Left forelimb (tissue), 1 donor: ENCODE measurements around the gene ZNF232.
A peak's percentile ranks its signal among the peaks of the same experiment; 100 is the strongest.
"Not testable (repeated sequence)": the region's sequence is repeated elsewhere in the genome, so short reads cannot be mapped to it uniquely, and the experiment has no call there.

ENCODE experiments used
- DNase-seq: peaks from one replicate; pipeline ENCODE4 v3.0.0-alpha.2; 2018; ENCODE audit warnings: low spot score

The ZNF232 gene

GRCh38 chr17:5097101-5097834 lies 14.4 kb downstream of the ZNF232 start:
- DNase-seq: peak; percentile 86

GRCh38 chr17:5096731-5097100 lies 15.0 kb downstream of the ZNF232 start:
- no peak for DNase-seq

- no peak for DNase-seq
Measured at GRCh38 chr17:5092218-5093010, 19.3 kb downstream of the ZNF232 start.

- DNase-seq: no peak
Measured at GRCh38 chr17:5080591-5080990, 31.1 kb downstream of the ZNF232 start.

DNA sequence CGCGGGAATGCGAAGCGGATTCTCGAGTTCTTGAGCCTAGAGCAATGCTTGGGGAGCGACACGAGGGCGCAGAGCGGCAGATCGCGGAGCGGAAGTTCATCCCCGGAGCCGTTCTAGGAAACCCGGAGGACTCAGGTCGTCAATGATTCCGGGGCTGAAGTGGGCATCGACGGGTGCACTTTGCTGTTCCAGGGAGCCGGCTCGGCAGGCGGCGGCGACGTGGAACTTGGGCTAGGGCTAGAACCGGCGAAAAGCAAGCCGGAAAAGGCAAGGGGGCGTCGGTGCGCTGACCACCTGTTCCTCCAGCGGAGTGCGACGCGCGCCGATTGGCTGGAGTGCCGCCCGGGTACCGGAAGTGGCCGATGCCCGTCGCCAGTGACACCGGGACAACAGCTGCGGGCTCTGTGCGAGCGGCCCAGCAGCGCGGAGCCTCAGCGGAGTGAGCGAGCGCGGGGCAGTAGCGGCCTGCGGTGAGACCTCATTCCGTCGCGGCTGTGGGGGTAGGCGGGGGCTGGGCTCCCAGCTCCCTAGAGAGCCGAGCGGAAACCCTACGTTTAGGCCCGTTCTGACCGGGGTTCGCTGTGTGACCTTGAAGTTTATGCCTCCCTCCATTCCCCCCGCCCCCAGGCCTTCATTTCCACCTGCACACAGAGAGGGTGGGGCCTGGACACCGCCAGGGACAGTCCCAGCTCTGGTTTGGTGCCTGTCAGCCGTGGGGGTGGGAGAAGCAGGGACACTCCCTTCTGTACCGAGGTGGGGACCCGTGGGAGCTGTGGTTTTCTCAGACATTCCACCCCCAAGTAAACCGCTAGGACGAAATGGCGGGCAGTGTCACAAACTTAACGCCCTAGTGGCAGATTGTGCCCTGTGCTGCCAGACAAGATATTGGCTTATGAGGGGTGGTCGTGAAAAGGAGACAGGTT lies 33.3 kb downstream of the ZNF232 start, which contains the start of gene ZFP3:
Gene ZFP3, plus strand, starts transcription at position 362 of the 923 bp plus-strand sequence. CDS start 13,038 bp downstream, outside the sequence.
- peak; percentile 90 for DNase-seq

DNA sequence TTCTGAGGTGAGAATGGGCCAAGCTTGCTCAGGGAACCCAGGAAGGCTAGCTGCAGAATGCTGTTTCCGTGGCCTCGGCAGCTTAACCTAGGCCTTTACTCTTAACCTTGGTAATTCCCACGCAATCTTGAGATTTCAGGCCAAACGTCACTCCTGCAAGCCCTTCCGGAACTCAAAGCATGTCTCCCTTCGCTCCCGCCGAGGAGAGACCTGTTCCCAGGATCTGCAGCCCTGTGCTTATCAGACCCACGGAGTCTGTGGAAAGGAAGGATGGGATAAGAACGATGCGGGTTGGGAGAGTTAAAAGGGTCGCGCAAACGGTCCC lies 33.9 kb downstream of the ZNF232 start:
- no peak for DNase-seq

GRCh38 chr17:5077275-5077674 lies 34.4 kb downstream of the ZNF232 start:
- DNase-seq: not testable (repeated sequence)

DNA sequence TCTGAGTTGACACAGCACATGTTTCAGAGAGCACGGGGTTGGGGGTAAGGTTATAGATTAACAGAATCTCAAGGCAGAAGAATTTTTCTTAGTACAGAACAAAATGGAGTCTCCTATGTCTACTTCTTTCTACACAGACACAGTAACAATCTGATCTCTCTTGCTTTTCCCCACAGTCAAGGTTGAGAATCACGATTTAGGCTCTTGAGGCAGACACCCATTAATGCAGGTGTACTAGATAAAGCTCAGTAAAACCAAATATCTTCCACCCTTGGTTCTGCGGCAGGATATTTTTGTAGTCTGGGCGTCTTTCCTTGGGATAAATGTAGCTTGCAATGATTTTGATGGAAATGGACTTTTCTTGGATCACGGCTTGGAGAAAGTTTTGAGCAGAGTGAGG lies 36.2 kb downstream of the ZNF232 start:
- DNase-seq: not testable (repeated sequence)

DNA sequence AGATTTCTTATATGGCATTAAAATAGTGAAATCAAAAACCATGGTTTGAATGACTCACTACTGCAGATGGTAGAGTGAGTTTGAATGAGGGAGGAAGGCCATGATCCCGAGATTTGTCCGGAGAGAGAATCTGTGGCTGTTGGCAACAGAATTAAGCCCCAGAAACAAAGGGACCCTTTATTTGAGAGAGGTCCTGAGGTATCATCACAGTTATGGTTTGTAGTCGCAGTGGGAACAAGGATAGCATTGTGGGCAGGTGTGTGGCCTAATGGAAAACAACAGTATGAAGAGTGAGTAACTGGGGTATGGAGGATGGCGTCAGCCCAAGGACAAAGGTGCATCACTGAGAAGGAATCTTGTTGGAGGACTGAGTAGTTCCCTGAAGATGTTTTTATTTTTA lies 42.0 kb downstream of the ZNF232 start:
- no peak for DNase-seq

DNA sequence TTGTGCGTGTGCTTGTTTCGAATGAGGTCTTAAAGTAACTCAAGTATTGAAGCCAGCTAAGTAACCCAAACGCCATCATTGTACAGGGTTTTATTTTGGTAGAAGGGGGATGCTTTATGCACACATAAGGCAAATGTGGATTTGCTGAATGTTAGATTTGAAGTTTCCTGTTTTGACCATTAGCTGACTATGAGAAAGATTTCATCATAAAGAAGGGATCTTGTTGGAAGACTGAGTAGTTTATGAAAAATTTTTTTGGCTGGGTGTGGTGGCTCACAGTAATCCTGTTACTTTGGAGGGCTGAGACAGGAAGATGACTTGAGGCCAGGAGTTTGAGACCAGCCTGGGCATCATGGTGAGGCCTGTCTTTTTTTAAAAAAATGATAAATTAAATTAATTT lies 43.4 kb downstream of the ZNF232 start:
- no peak for DNase-seq

GRCh38 chr17:5065227-5065744 lies 46.4 kb downstream of the ZNF232 start:
- no peak for DNase-seq
